Hepatocyte (in vitro differentiated cells): ENCODE results near the gene HLF.

Experiments
- EZH2 ChIP-seq: fragments of 200-600 bp; sonication (generic); IDR thresholded peaks from 2 replicates; pipeline ENCODE4 v1.6.1; 2016; ENCODE audit warnings: antibody characterized with exemption, mild to moderate bottlenecking, borderline replicate concordance
- EZH2phosphoT487 ChIP-seq: fragments of 200-600 bp; sonication (generic); IDR thresholded peaks from one replicate; pipeline ENCODE4 v1.6.1; 2018; ENCODE audit warnings: antibody characterized with exemption, mild to moderate bottlenecking, low read depth, moderate library complexity; ENCODE audit not compliant: unreplicated experiment, severe bottlenecking
- TF ChIP-seq, protein P1 (sequence below): fragments of 200-600 bp; sonication (generic); IDR thresholded peaks from 2 replicates; pipeline ENCODE4 v1.5.1; 2016; ENCODE audit warnings: antibody characterized with exemption, mild to moderate bottlenecking; ENCODE audit not compliant: poor library complexity

DNA sequence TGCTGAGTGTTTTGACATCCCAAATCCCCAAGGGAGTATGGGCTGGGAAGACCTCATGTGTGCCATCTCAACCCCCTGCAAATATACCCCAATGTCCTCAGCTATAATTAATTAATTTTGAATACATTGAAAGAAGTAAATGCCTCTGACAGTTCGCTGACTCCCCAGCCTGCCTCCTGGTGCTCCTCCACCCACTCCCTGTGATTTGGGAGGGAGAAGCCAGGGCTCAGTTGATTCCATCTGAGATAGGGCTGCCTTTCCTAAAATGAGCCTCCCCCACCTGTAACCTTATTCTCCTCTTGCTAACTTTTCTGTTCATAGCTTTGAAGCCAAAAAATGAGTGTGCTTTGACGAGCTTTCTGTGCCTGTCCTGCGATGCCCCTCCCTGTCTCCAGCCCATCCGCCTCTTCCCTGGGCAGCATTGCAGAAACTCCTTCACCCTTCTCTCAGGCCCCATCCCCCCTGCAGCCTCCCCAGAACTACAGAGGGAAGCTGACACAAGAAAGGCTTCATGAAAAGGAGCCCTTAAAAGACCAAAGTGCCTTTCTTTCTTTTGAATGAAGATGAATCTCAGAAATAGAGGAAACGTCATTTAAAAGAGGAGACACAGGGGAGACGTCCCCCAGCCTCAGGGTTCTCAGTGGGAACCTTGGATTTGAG, 70.3 kb downstream of the HLF start:
- TF ChIP-seq, protein P1, sequence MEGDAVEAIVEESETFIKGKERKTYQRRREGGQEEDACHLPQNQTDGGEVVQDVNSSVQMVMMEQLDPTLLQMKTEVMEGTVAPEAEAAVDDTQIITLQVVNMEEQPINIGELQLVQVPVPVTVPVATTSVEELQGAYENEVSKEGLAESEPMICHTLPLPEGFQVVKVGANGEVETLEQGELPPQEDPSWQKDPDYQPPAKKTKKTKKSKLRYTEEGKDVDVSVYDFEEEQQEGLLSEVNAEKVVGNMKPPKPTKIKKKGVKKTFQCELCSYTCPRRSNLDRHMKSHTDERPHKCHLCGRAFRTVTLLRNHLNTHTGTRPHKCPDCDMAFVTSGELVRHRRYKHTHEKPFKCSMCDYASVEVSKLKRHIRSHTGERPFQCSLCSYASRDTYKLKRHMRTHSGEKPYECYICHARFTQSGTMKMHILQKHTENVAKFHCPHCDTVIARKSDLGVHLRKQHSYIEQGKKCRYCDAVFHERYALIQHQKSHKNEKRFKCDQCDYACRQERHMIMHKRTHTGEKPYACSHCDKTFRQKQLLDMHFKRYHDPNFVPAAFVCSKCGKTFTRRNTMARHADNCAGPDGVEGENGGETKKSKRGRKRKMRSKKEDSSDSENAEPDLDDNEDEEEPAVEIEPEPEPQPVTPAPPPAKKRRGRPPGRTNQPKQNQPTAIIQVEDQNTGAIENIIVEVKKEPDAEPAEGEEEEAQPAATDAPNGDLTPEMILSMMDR, result no peak
- TF ChIP-seq EZH2 (no peak), EZH2phosphoT487 (no peak)
